WTC11 (cell line): ENCODE data around the gene KLHDC4. TPM values are rescaled to one million over a fixed set of nuclear protein-coding genes. Genes with fewer than 3 reads are reported as not detected.
"Not testable (repeated sequence)": the region's sequence is repeated elsewhere in the genome, so short reads cannot be mapped to it uniquely, and the experiment has no call there.

ENCODE experiments used
- ATAC-seq: fragments of 200-7000 bp; cut with Tn5 transposase; 2 replicates; pipeline ENCODE4 v1.10.0; 2021; ENCODE audit warnings: mild to moderate bottlenecking, moderate library complexity
- CTCF ChIA-PET: fragments of 300-600 bp; sonication (Branson Sonifier 250); formaldehyde crosslinking; loops from one replicate; lab custom pipeline; 2021; ENCODE audit warnings: antibody characterized with exemption; lab: Charles Lee
- POLR2A ChIA-PET: fragments of 350-600 bp; sonication (Branson Sonifier 250); formaldehyde crosslinking; loops from one replicate; lab custom pipeline; 2021; ENCODE audit warnings: antibody characterized with exemption; lab: Charles Lee
- DNase-seq: peaks from one replicate; pipeline ENCODE4 v3.0.0; 2021; ENCODE audit warnings: low spot score
- H3K27ac Mint-ChIP-seq: 2 replicates; pipeline ENCODE4 v1.8.0; 2021; ENCODE audit warnings: mixed read lengths
- H3K27me3 Mint-ChIP-seq: 2 replicates; pipeline ENCODE4 v1.8.0; 2021; ENCODE audit warnings: low read depth, mild to moderate bottlenecking, moderate library complexity, mixed read lengths
- H3K36me3 Mint-ChIP-seq: 2 replicates; pipeline ENCODE4 v1.8.0; 2021; ENCODE audit warnings: mixed read lengths
- H3K4me1 Mint-ChIP-seq: 2 replicates; pipeline ENCODE4 v1.8.0; 2022; ENCODE audit warnings: mixed read lengths
- H3K4me3 Mint-ChIP-seq: 2 replicates; pipeline ENCODE4 v1.8.0; 2021; ENCODE audit warnings: mild to moderate bottlenecking, moderate library complexity, mixed read lengths
- H3K9me3 Mint-ChIP-seq: 2 replicates; pipeline ENCODE4 v1.8.0; 2021; ENCODE audit warnings: mixed read lengths
- ATF6 ChIP-seq: sonication (generic); formaldehyde crosslinking; IDR thresholded peaks from 2 replicates; pipeline ENCODE4 v1.8.1; 2023; ENCODE audit warnings: mild to moderate bottlenecking, missing genetic modification reagents
- CREB1 ChIP-seq: sonication (generic); formaldehyde crosslinking; IDR thresholded peaks from 2 replicates; pipeline ENCODE4 v1.8.0; 2023; ENCODE audit warnings: mild to moderate bottlenecking, missing genetic modification reagents
- CREM ChIP-seq: sonication (generic); formaldehyde crosslinking; IDR thresholded peaks from 2 replicates; pipeline ENCODE4 v1.8.1; 2022; ENCODE audit warnings: mild to moderate bottlenecking, missing genetic modification reagents, moderate library complexity
- E2F5 ChIP-seq: sonication (generic); formaldehyde crosslinking; IDR thresholded peaks from 2 replicates; pipeline ENCODE4 v1.8.1; 2022; ENCODE audit warnings: mild to moderate bottlenecking, moderate library complexity, missing genetic modification reagents
- EMX1 ChIP-seq: fragments of 250-450 bp; sonication (Bioruptor Pico); IDR thresholded peaks from 2 replicates; pipeline ENCODE4 v1.8.0; 2021; ENCODE audit warnings: mild to moderate bottlenecking
- GABPB1 ChIP-seq: sonication (generic); formaldehyde crosslinking; IDR thresholded peaks from 2 replicates; pipeline ENCODE4 v1.8.1; 2023; ENCODE audit warnings: mild to moderate bottlenecking, missing genetic modification reagents
- NFE2L1 ChIP-seq: sonication (generic); formaldehyde crosslinking; IDR thresholded peaks from 2 replicates; pipeline ENCODE4 v1.8.1; 2023; ENCODE audit warnings: missing genetic modification reagents
- NR1H2 ChIP-seq: sonication (generic); formaldehyde crosslinking; IDR thresholded peaks from 2 replicates; pipeline ENCODE4 v1.9.0; 2021; ENCODE audit warnings: mild to moderate bottlenecking, moderate library complexity, missing genetic modification reagents
- RORB ChIP-seq: fragments of 250-450 bp; sonication (Bioruptor Pico); IDR thresholded peaks from 2 replicates; pipeline ENCODE4 v1.9.0; 2021; ENCODE audit warnings: mild to moderate bottlenecking
- STAT6 ChIP-seq: sonication (generic); formaldehyde crosslinking; conservative IDR thresholded peaks from 2 replicates; pipeline ENCODE4 v1.8.1; 2023; ENCODE audit warnings: mild to moderate bottlenecking, low read depth, missing genetic modification reagents, moderate library complexity
- TCF7 ChIP-seq: sonication (generic); formaldehyde crosslinking; IDR thresholded peaks from 2 replicates; pipeline ENCODE4 v1.8.0; 2022; ENCODE audit warnings: mild to moderate bottlenecking, low read depth, missing genetic modification reagents, moderate library complexity
- USF1 ChIP-seq: sonication (generic); formaldehyde crosslinking; IDR thresholded peaks from 2 replicates; pipeline ENCODE4 v1.8.0; 2022; ENCODE audit warnings: mild to moderate bottlenecking, missing genetic modification reagents
- ZNF138 ChIP-seq: sonication (generic); formaldehyde crosslinking; conservative IDR thresholded peaks from 2 replicates; pipeline ENCODE4 v1.8.1; 2022; ENCODE audit warnings: mild to moderate bottlenecking, moderate library complexity, missing genetic modification reagents
- ZNF219 ChIP-seq: sonication (generic); formaldehyde crosslinking; IDR thresholded peaks from 2 replicates; pipeline ENCODE4 v1.8.0; 2023; ENCODE audit warnings: missing genetic modification reagents, mild to moderate bottlenecking, borderline replicate concordance
- ZNF263 ChIP-seq: sonication (generic); formaldehyde crosslinking; IDR thresholded peaks from 2 replicates; pipeline ENCODE4 v1.8.1; 2022; ENCODE audit warnings: low read depth, mild to moderate bottlenecking, moderate library complexity, missing genetic modification reagents
- ZNF416 ChIP-seq: fragments of 250-450 bp; sonication (Bioruptor Pico); IDR thresholded peaks from 2 replicates; pipeline ENCODE4 v1.9.0; 2021; ENCODE audit warnings: mild to moderate bottlenecking, inconsistent platforms
- ZNF512 ChIP-seq: sonication (generic); formaldehyde crosslinking; IDR thresholded peaks from 2 replicates; pipeline ENCODE4 v1.8.1; 2022; ENCODE audit warnings: missing genetic modification reagents, borderline replicate concordance
- total RNA-seq: library from RNA; stranded (reverse); gene quantifications from 3 replicates; pipeline ENCODE4 v1.2.3, GENCODE V29; 2021

KLHDC4 gene
- total RNA-seq, 1 experiment from 2014 or later: 63.6 TPM

GRCh38 chr16:87812200-87812656 lies 46.4 kb upstream of the KLHDC4 start (continued):
- TF ChIP-seq EMX1 (CRISPR knock-in tag): no peak
- TF ChIP-seq CREM: no peak
- TF ChIP-seq, all 79 proteins: peak for 0

- ATAC-seq, H3K4me1 Mint-ChIP-seq, H3K9me3 Mint-ChIP-seq, H3K36me3 Mint-ChIP-seq, H3K27me3 Mint-ChIP-seq, H3K4me3 Mint-ChIP-seq, DNase-seq, H3K27ac Mint-ChIP-seq: not testable (repeated sequence)
- CTCF ChIA-PET: interaction anchor here (0.9 to 2.0 kb wide), 5 partner anchors 14 to 59 kb away, joined by 3 to 7 read pairs (median 4); no protein-coding TSS in a partner anchor
- POLR2A ChIA-PET: interaction anchor here (1.2 kb wide), 1 partner anchor 32 kb away, joined by 3 read pairs; no protein-coding TSS in a partner anchor
These were observed 45.7 kb upstream of the KLHDC4 start for GRCh38 chr16:87811454-87811853.

GRCh38 chr16:87809150-87809902 lies 43.5 kb upstream of the KLHDC4 start:
- ATAC-seq (no peak), DNase-seq (no peak)
- CTCF ChIA-PET: interaction anchor here (2.1 kb wide), 1 partner anchor 30 kb away, joined by 9 read pairs; no protein-coding TSS in a partner anchor
- POLR2A ChIA-PET: interaction anchor here (0.7 kb wide), 1 partner anchor 16 kb away, joined by 3 read pairs; no protein-coding TSS in a partner anchor
- TF ChIP-seq ATF6 (CRISPR knock-in tag): no peak
- TF ChIP-seq RORB (CRISPR knock-in tag): no peak
- no peak for TF ChIP-seq STAT6 (CRISPR knock-in tag)
- peak; percentile 55; the same call in 1 of the 2 replicates for TF ChIP-seq GABPB1
- TF ChIP-seq E2F5 (CRISPR knock-in tag): no peak
- TF ChIP-seq ZNF263 (CRISPR knock-in tag): no peak
- H3K4me1 Mint-ChIP-seq: peaks cover 7% of the 10 kb centered on the region; the same call in 1 of the 2 replicates
- no peak overlapping the region for H3K4me3 Mint-ChIP-seq
- H3K36me3 Mint-ChIP-seq: no peaks in the 10 kb centered on the region
- H3K9me3 Mint-ChIP-seq: no peaks in the 10 kb centered on the region
- no peaks in the 10 kb centered on the region for H3K27me3 Mint-ChIP-seq
- no peak overlapping the region for H3K27ac Mint-ChIP-seq

- Mint-ChIP-seq H3K27ac (no peak overlapping the region), H3K27me3 (no peaks in the 10 kb centered on the region), H3K36me3 (no peaks in the 10 kb centered on the region), H3K4me1 (peaks cover 7% of the 10 kb centered on the region; the same call in 1 of the 2 replicates), H3K9me3 (no peaks in the 10 kb centered on the region), H3K4me3 (no peak overlapping the region)
- CTCF ChIA-PET: no interaction called here
- DNase-seq (no peak), ATAC-seq (no peak)
- POLR2A ChIA-PET: no interaction called here
- TF ChIP-seq USF1 (CRISPR knock-in tag) (no peak), ZNF416 (CRISPR knock-in tag) (no peak), ZNF219 (CRISPR knock-in tag) (no peak), CREM (no peak), ATF6 (CRISPR knock-in tag) (no peak), ZNF138 (CRISPR knock-in tag) (no peak), E2F5 (CRISPR knock-in tag) (no peak), NR1H2 (no peak), CREB1 (no peak), TCF7 (no peak), NFE2L1 (CRISPR knock-in tag) (no peak), GABPB1 (no peak), ZNF512 (CRISPR knock-in tag) (no peak)
These were observed 42.3 kb upstream of the KLHDC4 start for GRCh38 chr16:87808108-87808507.
